Urinary bladder (tissue), 4 donors: ENCODE measurements around the gene EGFLAM. TPM values are rescaled to one million over a fixed set of nuclear protein-coding genes. Genes with fewer than 3 reads are reported as not detected.
A peak's percentile ranks its signal among the peaks of the same experiment; 100 is the strongest.

ENCODE experiments used
- DNase-seq: peaks from one replicate; pipeline ENCODE4 v3.0.0-alpha.2; 2015; ENCODE audit errors: extremely low spot score
- H3K27ac ChIP-seq: one replicate; pipeline ENCODE4 v1.5.1; 2013; ENCODE audit warnings: low read depth, mild to moderate bottlenecking, moderate library complexity
- H3K36me3 ChIP-seq: one replicate; pipeline ENCODE4 v1.6.1; 2013; ENCODE audit warnings: mild to moderate bottlenecking, moderate library complexity; ENCODE audit not compliant: insufficient read depth
- H3K4me1 ChIP-seq: one replicate; pipeline ENCODE4 v1.6.1; 2013; ENCODE audit warnings: mild to moderate bottlenecking, moderate library complexity; ENCODE audit not compliant: insufficient read depth
- H3K4me3 ChIP-seq: one replicate; pipeline ENCODE4 v1.5.1; 2013; ENCODE audit warnings: low read depth, low read length
- WGBS: extraction: QIAGEN DNeasy Blood & Tissue Kit; methylation state at CpG from one replicate; pipeline ENCODE4 v1.1.7; 2013; 5-methylcytosine and 5-hydroxymethylcytosine counted together
- polyA plus RNA-seq: library from polyadenylated mRNA; stranded (reverse); fragments of 200-250 nt; gene quantifications from one replicate; pipeline ENCODE4 v1.2.3, GENCODE V29; 2013
- total RNA-seq: library from RNA; depleted of rRNA; stranded (reverse); fragments of >200 nt; gene quantifications from one replicate; pipeline ENCODE4 v1.2.3, GENCODE V29; 2014
- donor health status: healthy with polysubstance abuse.
- donor health status: healthy.

The EGFLAM gene
- total and polyA plus RNA-seq, 2 donors: 6.9 to 17.4 TPM

GRCh38 chr5:38250763-38251448 lies 7.5 kb upstream of the EGFLAM start:
- H3K27ac ChIP-seq: no peak overlapping the region
- H3K4me1 ChIP-seq: no peaks in the 10 kb centered on the region
- no peak for DNase-seq
- no peak overlapping the region for H3K4me3 ChIP-seq
- 77% methylated on average over 8 of the region's 8 CpGs for WGBS
- H3K36me3 ChIP-seq: no peaks in the 10 kb centered on the region

GRCh38 chr5:38253759-38254158 lies 4.6 kb upstream of the EGFLAM start:
- WGBS: 92% methylated on average over 1 of the region's 1 CpG
- Histone ChIP-seq H3K4me1 (no peaks in the 10 kb centered on the region), H3K27ac (no peak overlapping the region), H3K4me3 (no peak overlapping the region), H3K36me3 (no peaks in the 10 kb centered on the region)
- DNase-seq: no peak

GRCh38 chr5:38257308-38258041 lies 884 bp upstream of the EGFLAM start:
- H3K4me1 ChIP-seq: no peaks in the 10 kb centered on the region
- H3K27ac ChIP-seq: no peak overlapping the region
- peak overlapping the region; percentile 48 for H3K4me3 ChIP-seq
- 9% methylated on average over 42 of the region's 42 CpGs for WGBS
- H3K36me3 ChIP-seq: no peaks in the 10 kb centered on the region
- DNase-seq: no peak

- no peak overlapping the region for H3K27ac ChIP-seq
- 2% methylated on average over 13 of the region's 13 CpGs for WGBS
- DNase-seq: no peak
- peak overlapping the region; percentile 48 for H3K4me3 ChIP-seq
- no peaks in the 10 kb centered on the region for H3K4me1 ChIP-seq
- no peaks in the 10 kb centered on the region for H3K36me3 ChIP-seq
Measured at GRCh38 chr5:38258042-38258318, 379 bp upstream of the EGFLAM start.

- peak overlapping the region; percentile 48 for H3K4me3 ChIP-seq
- no peak for DNase-seq
- WGBS: 24% methylated on average over 13 of the region's 13 CpGs
- no peak overlapping the region for H3K27ac ChIP-seq
- H3K36me3 ChIP-seq: no peaks in the 10 kb centered on the region
- no peaks in the 10 kb centered on the region for H3K4me1 ChIP-seq
Measured at GRCh38 chr5:38259062-38259808, 876 bp downstream of the EGFLAM start.

GRCh38 chr5:38259809-38260160 lies 1.4 kb downstream of the EGFLAM start:
- Histone ChIP-seq H3K4me1 (no peaks in the 10 kb centered on the region), H3K4me3 (no peak overlapping the region), H3K36me3 (no peaks in the 10 kb centered on the region), H3K27ac (no peak overlapping the region)
- WGBS: 69% methylated on average over 6 of the region's 6 CpGs
- no peak for DNase-seq

- Histone ChIP-seq H3K4me1 (no peaks in the 10 kb centered on the region), H3K27ac (no peak overlapping the region), H3K36me3 (no peaks in the 10 kb centered on the region), H3K4me3 (no peak overlapping the region)
- no peak for DNase-seq
- 25% methylated on average over 6 of the region's 6 CpGs for WGBS
Measured at GRCh38 chr5:38263983-38264382, 5.6 kb downstream of the EGFLAM start.

- no peaks in the 10 kb centered on the region for H3K4me1 ChIP-seq
- H3K36me3 ChIP-seq: no peaks in the 10 kb centered on the region
- H3K4me3 ChIP-seq: no peak overlapping the region
- H3K27ac ChIP-seq: no peak overlapping the region
- peak; percentile 33 for DNase-seq
- WGBS: 29% methylated on average over 13 of the region's 13 CpGs
Measured at GRCh38 chr5:38265546-38266179, 7.3 kb downstream of the EGFLAM start.

GRCh38 chr5:38267372-38267771 lies 9.0 kb downstream of the EGFLAM start:
- 43% methylated on average over 2 of the region's 2 CpGs for WGBS
- Histone ChIP-seq H3K4me1 (no peaks in the 10 kb centered on the region), H3K4me3 (no peak overlapping the region), H3K27ac (no peak overlapping the region), H3K36me3 (no peaks in the 10 kb centered on the region)
- no peak for DNase-seq

GRCh38 chr5:38273626-38274025 lies 15.3 kb downstream of the EGFLAM start:
- Histone ChIP-seq H3K27ac (no peak overlapping the region), H3K4me3 (no peak overlapping the region), H3K36me3 (no peaks in the 10 kb centered on the region), H3K4me1 (no peaks in the 10 kb centered on the region)
- 77% methylated on average over 3 of the region's 3 CpGs for WGBS
- no peak for DNase-seq

- Histone ChIP-seq H3K4me1 (no peaks in the 10 kb centered on the region), H3K4me3 (no peak overlapping the region), H3K36me3 (no peaks in the 10 kb centered on the region), H3K27ac (no peak overlapping the region)
- WGBS: 75% methylated on average over 1 of the region's 1 CpG
- no peak for DNase-seq
Measured at GRCh38 chr5:38274370-38274769, 16.0 kb downstream of the EGFLAM start.

- DNase-seq: no peak
- H3K27ac ChIP-seq: no peak overlapping the region
- H3K4me3 ChIP-seq: no peak overlapping the region
- no peaks in the 10 kb centered on the region for H3K36me3 ChIP-seq
- no peaks in the 10 kb centered on the region for H3K4me1 ChIP-seq
Measured at GRCh38 chr5:38284384-38284783, 26.0 kb downstream of the EGFLAM start.

- WGBS: 74% methylated on average over 2 of the region's 2 CpGs
- no peak overlapping the region for H3K27ac ChIP-seq
- H3K4me1 ChIP-seq: no peaks in the 10 kb centered on the region
- H3K36me3 ChIP-seq: no peaks in the 10 kb centered on the region
- no peak for DNase-seq
- no peak overlapping the region for H3K4me3 ChIP-seq
Measured at GRCh38 chr5:38285226-38285625, 26.9 kb downstream of the EGFLAM start.

- WGBS: 83% methylated on average over 4 of the region's 4 CpGs
- H3K27ac ChIP-seq: no peak overlapping the region
- H3K36me3 ChIP-seq: no peaks in the 10 kb centered on the region
- H3K4me1 ChIP-seq: no peaks in the 10 kb centered on the region
- no peak overlapping the region for H3K4me3 ChIP-seq
- no peak for DNase-seq
Measured at GRCh38 chr5:38286002-38286401, 27.6 kb downstream of the EGFLAM start.
